Gastroesophageal sphincter (tissue), 4 donors: ENCODE data around the gene RPS6KB2. TPM values are rescaled to one million over a fixed set of nuclear protein-coding genes. Genes with fewer than 3 reads are reported as not detected.

ENCODE experiments used
- ATAC-seq: fragments of 150-250 bp; one replicate; pipeline ENCODE4 v1.9.1; 2016; ENCODE audit warnings: mild to moderate bottlenecking, moderate library complexity
- H3K27ac ChIP-seq, 4 donors: fragments of 200-600 bp; sonication (generic) in 3 of 4; 1 replicate in 3 of 4; 2 replicates in 1 of 4; pipeline ENCODE4 v1.5.1; 2016 to 2019
- H3K27me3 ChIP-seq: fragments of 200-600 bp; sonication (generic); one replicate; pipeline ENCODE4 v1.5.1; 2019
- H3K36me3 ChIP-seq, 2 donors: fragments of 200-600 bp; sonication (generic); one replicate each; pipeline ENCODE4 v1.5.1; 2019; ENCODE audit warnings: control low read depth in 1 of 2
- H3K4me1 ChIP-seq, 3 donors: fragments of 200-600 bp; sonication (generic); 1 replicate in 2 of 3; 2 replicates in 1 of 3; pipeline ENCODE4 v1.5.1; 2016 to 2019; ENCODE audit warnings: control low read depth in 2 of 3
- H3K4me3 ChIP-seq, 2 donors: fragments of 200-600 bp; sonication (generic); one replicate each; pipeline ENCODE4 v1.5.1; 2019; ENCODE audit warnings: mild to moderate bottlenecking in 1 of 2, moderate library complexity in 1 of 2
- H3K9me3 ChIP-seq, 3 donors: fragments of 200-600 bp; sonication (generic); one replicate each; pipeline ENCODE4 v1.5.1; 2017 to 2019; ENCODE audit warnings: control low read depth in 2 of 3
- CTCF ChIP-seq, 4 experiments: fragments of 200-600 bp in 2 of 4; fragments of 450-650 bp in 2 of 4; sonication (generic) in 1 of 4; IDR thresholded peaks; one replicate each; pipeline ENCODE4 v1.5.1; 2017 to 2019; ENCODE audit warnings: antibody characterized with exemption in 4 of 4, mild to moderate bottlenecking in 2 of 4, moderate library complexity in 2 of 4
- EP300 ChIP-seq: sonication (generic); formaldehyde crosslinking; IDR thresholded peaks from one replicate; pipeline ENCODE4 v1.6.1; 2017; ENCODE audit warnings: antibody characterized with exemption, mild to moderate bottlenecking
- POLR2A ChIP-seq, 2 donors: fragments of 450-650 bp; IDR thresholded peaks; one replicate each; pipeline ENCODE4 v1.6.1; 2017; ENCODE audit warnings: antibody characterized with exemption in 2 of 2, mild to moderate bottlenecking in 2 of 2, moderate library complexity in 1 of 2
- POLR2AphosphoS5 ChIP-seq: sonication (generic); formaldehyde crosslinking; IDR thresholded peaks from one replicate; pipeline ENCODE4 v1.6.1; 2017; ENCODE audit warnings: antibody characterized with exemption
- WGBS, 2 donors: methylation state at CpG; one replicate each; pipeline ENCODE4 v1.1.5; 2018; ENCODE audit warnings: low coverage in 1 of 2; 5-methylcytosine and 5-hydroxymethylcytosine counted together
- total RNA-seq, 4 donors: library from RNA; depleted of rRNA; stranded (reverse); fragments of >200 nt; gene quantifications; one replicate each; pipeline ENCODE4 v1.1.0, GENCODE V29; 2016

The RPS6KB2 gene
- total RNA-seq, 4 donors from 2014 or later, result 35.8 to 49.7 (median 45.6) TPM

GRCh38 chr11:67410984-67411784, 17.1 kb upstream of the RPS6KB2 start:
- peaks cover 0 to 34% (median 2%) of the 10 kb centered on the region in 3 donors for H3K4me1 ChIP-seq
- 76% methylated on average over 7 of the region's 17 CpGs; no CpG with 5 or more reads in 1 of the 2 donors for WGBS, 2 donors

GRCh38 chr11:67411785-67412152, 16.5 kb upstream of the RPS6KB2 start:
- H3K4me3 ChIP-seq, result no peak overlapping the region
- no peaks in the 10 kb centered on the region for H3K9me3 ChIP-seq
- peaks cover 0 to 40% (median 6%) of the 10 kb centered on the region in 3 donors for H3K4me1 ChIP-seq
- no peak overlapping the region for H3K27ac ChIP-seq
- TF ChIP-seq CTCF (IDR thresholded peaks at IDR 0.05), result no peak
- peaks cover 64% of the 10 kb centered on the region for H3K27me3 ChIP-seq
- H3K36me3 ChIP-seq, result no peaks in the 10 kb centered on the region
- 10% methylated on average over 2 of the region's 7 CpGs; no CpG with 5 or more reads in 1 of the 2 donors for WGBS, 2 donors
- no peak for ATAC-seq

More at GRCh38 chr11:67410984-67411784, 17.1 kb upstream of the RPS6KB2 start:
- ATAC-seq, result no peak
- no peak for TF ChIP-seq POLR2A (IDR thresholded peaks at IDR 0.05)
- no peak for TF ChIP-seq EP300
- no peak for TF ChIP-seq CTCF (IDR thresholded peaks at IDR 0.05)
- TF ChIP-seq POLR2AphosphoS5, result no peak
- no peaks in the 10 kb centered on the region for H3K36me3 ChIP-seq
- no peaks in the 10 kb centered on the region for H3K9me3 ChIP-seq
- H3K4me3 ChIP-seq, result no peak overlapping the region
- no peak overlapping the region for H3K27ac ChIP-seq
- peaks cover 69% of the 10 kb centered on the region for H3K27me3 ChIP-seq

GRCh38 chr11:67412495-67413179, 15.7 kb upstream of the RPS6KB2 start:
- Histone ChIP-seq H3K27ac (no peak overlapping the region), H3K4me3 (no peak overlapping the region), H3K4me1 (peaks cover 0 to 49% (median 6%) of the 10 kb centered on the region in 3 donors), H3K27me3 (peaks cover 55% of the 10 kb centered on the region), H3K9me3 (no peaks in the 10 kb centered on the region), H3K36me3 (no peaks in the 10 kb centered on the region)
- TF ChIP-seq EP300 (no peak), CTCF (IDR thresholded peaks at IDR 0.05) (no peak), POLR2AphosphoS5 (no peak), POLR2A (IDR thresholded peaks at IDR 0.05) (no peak)
- ATAC-seq, result no peak
- WGBS, 2 donors, result 70 to 77% methylated on average over 3 to 4 of the region's 9 CpGs

GRCh38 chr11:67413266-67413849, 14.9 kb upstream of the RPS6KB2 start:
- Histone ChIP-seq H3K9me3 (no peaks in the 10 kb centered on the region), H3K27me3 (peaks cover 48% of the 10 kb centered on the region), H3K36me3 (no peaks in the 10 kb centered on the region), H3K27ac (no peak overlapping the region), H3K4me1 (peaks cover 0 to 56% (median 6%) of the 10 kb centered on the region in 3 donors), H3K4me3 (no peak overlapping the region)
- TF ChIP-seq POLR2AphosphoS5 (no peak), POLR2A (IDR thresholded peaks at IDR 0.05) (no peak), EP300 (no peak), CTCF (IDR thresholded peaks at IDR 0.05) (no peak)
- 50% methylated on average over 1 of the region's 2 CpGs; no CpG with 5 or more reads in 1 of the 2 donors for WGBS, 2 donors
- ATAC-seq, result no peak
